Effector memory CD4-positive, alpha-beta T cell (primary cell): Measurements from ENCODE around the gene BCAS1.

Experiments
- DNase-seq, 3 donors: peaks; one replicate each; pipeline ENCODE4 v3.0.0-alpha.2; 2020
- H3K27ac ChIP-seq: 2 replicates; pipeline ENCODE4 v1.7.0; 2013; ENCODE audit warnings: mild to moderate bottlenecking, low read length, moderate library complexity; ENCODE audit not compliant: insufficient read depth, poor library complexity, severe bottlenecking
- H3K27me3 ChIP-seq: replicated peaks from 2 replicates; pipeline ENCODE4 v1.7.0; 2013; ENCODE audit warnings: mild to moderate bottlenecking, low read length; ENCODE audit not compliant: insufficient read depth, control insufficient read depth, poor library complexity, severe bottlenecking
- H3K36me3 ChIP-seq: 2 replicates; pipeline ENCODE4 v1.7.0; 2013; ENCODE audit warnings: mild to moderate bottlenecking, low read length, moderate library complexity; ENCODE audit not compliant: control insufficient read depth, insufficient read depth
- H3K4me1 ChIP-seq: 2 replicates; pipeline ENCODE4 v1.7.0; 2013; ENCODE audit warnings: low read length, mild to moderate bottlenecking; ENCODE audit not compliant: control insufficient read depth, insufficient read depth, poor library complexity, severe bottlenecking
- H3K4me3 ChIP-seq: 2 replicates; pipeline ENCODE4 v1.7.0; 2013; ENCODE audit warnings: low read length, low read depth, mild to moderate bottlenecking; ENCODE audit not compliant: insufficient read depth, poor library complexity, severe bottlenecking
- H3K9me3 ChIP-seq: 2 replicates; pipeline ENCODE4 v1.7.0; 2013; ENCODE audit warnings: mild to moderate bottlenecking, low read length, moderate library complexity; ENCODE audit not compliant: control insufficient read depth

Gene BCAS1

GRCh38 chr20:53926428-53927028, 143.9 kb downstream of the BCAS1 start:
- H3K9me3 ChIP-seq: no peaks in the 10 kb centered on the region
- DNase-seq: no peak
- no peaks in the 10 kb centered on the region for H3K36me3 ChIP-seq
- H3K27me3 ChIP-seq: no peaks in the 10 kb centered on the region
- no peak overlapping the region for H3K27ac ChIP-seq
- no peaks in the 10 kb centered on the region for H3K4me1 ChIP-seq
- H3K4me3 ChIP-seq: no peak overlapping the region

- no peaks in the 10 kb centered on the region for H3K9me3 ChIP-seq
- H3K27ac ChIP-seq: no peak overlapping the region
- DNase-seq: no peak
- no peaks in the 10 kb centered on the region for H3K27me3 ChIP-seq
- no peaks in the 10 kb centered on the region for H3K4me1 ChIP-seq
- no peaks in the 10 kb centered on the region for H3K36me3 ChIP-seq
- no peak overlapping the region for H3K4me3 ChIP-seq
Observed at GRCh38 chr20:53925651-53926401, 144.6 kb downstream of the BCAS1 start.

- Histone ChIP-seq H3K27ac (no peak overlapping the region), H3K4me1 (no peaks in the 10 kb centered on the region), H3K4me3 (no peak overlapping the region), H3K36me3 (no peaks in the 10 kb centered on the region), H3K27me3 (no peaks in the 10 kb centered on the region), H3K9me3 (no peaks in the 10 kb centered on the region)
- DNase-seq: no peak
Observed at GRCh38 chr20:53923566-53924369, 146.6 kb downstream of the BCAS1 start.

GRCh38 chr20:53922901-53923314, 147.5 kb downstream of the BCAS1 start:
- DNase-seq: no peak
- Histone ChIP-seq H3K4me3 (no peak overlapping the region), H3K4me1 (no peaks in the 10 kb centered on the region), H3K27me3 (no peaks in the 10 kb centered on the region), H3K36me3 (no peaks in the 10 kb centered on the region), H3K9me3 (no peaks in the 10 kb centered on the region), H3K27ac (no peak overlapping the region)

GRCh38 chr20:53921443-53921973, 148.9 kb downstream of the BCAS1 start:
- no peak for DNase-seq
- Histone ChIP-seq H3K9me3 (no peaks in the 10 kb centered on the region), H3K4me3 (no peak overlapping the region), H3K36me3 (no peaks in the 10 kb centered on the region), H3K4me1 (no peaks in the 10 kb centered on the region), H3K27ac (no peak overlapping the region), H3K27me3 (no peaks in the 10 kb centered on the region)

GRCh38 chr20:53920647-53921245, 149.6 kb downstream of the BCAS1 start:
- H3K4me1 ChIP-seq: peaks cover 4% of the 10 kb centered on the region
- no peak overlapping the region for H3K4me3 ChIP-seq
- no peaks in the 10 kb centered on the region for H3K9me3 ChIP-seq
- H3K36me3 ChIP-seq: no peaks in the 10 kb centered on the region
- H3K27ac ChIP-seq: no peak overlapping the region
- no peak for DNase-seq
- no peaks in the 10 kb centered on the region for H3K27me3 ChIP-seq

GRCh38 chr20:53919886-53920285, 150.5 kb downstream of the BCAS1 start:
- DNase-seq: no peak
- Histone ChIP-seq H3K9me3 (no peaks in the 10 kb centered on the region), H3K4me1 (peaks cover 7% of the 10 kb centered on the region), H3K36me3 (no peaks in the 10 kb centered on the region), H3K27ac (no peak overlapping the region), H3K27me3 (no peaks in the 10 kb centered on the region), H3K4me3 (no peak overlapping the region)

- Histone ChIP-seq H3K9me3 (no peaks in the 10 kb centered on the region), H3K36me3 (no peaks in the 10 kb centered on the region), H3K4me3 (no peak overlapping the region), H3K27me3 (no peaks in the 10 kb centered on the region), H3K27ac (no peak overlapping the region), H3K4me1 (peaks cover 8% of the 10 kb centered on the region)
- no peak for DNase-seq
Observed at GRCh38 chr20:53918949-53919361, 151.4 kb downstream of the BCAS1 start.

- no peak overlapping the region for H3K27ac ChIP-seq
- no peak for DNase-seq
- no peak overlapping the region for H3K4me3 ChIP-seq
- H3K4me1 ChIP-seq: peaks cover 8% of the 10 kb centered on the region
- H3K9me3 ChIP-seq: no peaks in the 10 kb centered on the region
- no peaks in the 10 kb centered on the region for H3K27me3 ChIP-seq
- H3K36me3 ChIP-seq: no peaks in the 10 kb centered on the region
Observed at GRCh38 chr20:53918020-53918311, 152.4 kb downstream of the BCAS1 start.
